ENCODE results near the gene UBE2E2. TPM values are rescaled to one million over a fixed set of nuclear protein-coding genes. Genes with fewer than 3 reads are reported as not detected.

UBE2E2 gene
- total and polyA plus RNA-seq, 7 experiments from 2014 or later: 2.4 to 28.8 (median 15.3) TPM

DNA sequence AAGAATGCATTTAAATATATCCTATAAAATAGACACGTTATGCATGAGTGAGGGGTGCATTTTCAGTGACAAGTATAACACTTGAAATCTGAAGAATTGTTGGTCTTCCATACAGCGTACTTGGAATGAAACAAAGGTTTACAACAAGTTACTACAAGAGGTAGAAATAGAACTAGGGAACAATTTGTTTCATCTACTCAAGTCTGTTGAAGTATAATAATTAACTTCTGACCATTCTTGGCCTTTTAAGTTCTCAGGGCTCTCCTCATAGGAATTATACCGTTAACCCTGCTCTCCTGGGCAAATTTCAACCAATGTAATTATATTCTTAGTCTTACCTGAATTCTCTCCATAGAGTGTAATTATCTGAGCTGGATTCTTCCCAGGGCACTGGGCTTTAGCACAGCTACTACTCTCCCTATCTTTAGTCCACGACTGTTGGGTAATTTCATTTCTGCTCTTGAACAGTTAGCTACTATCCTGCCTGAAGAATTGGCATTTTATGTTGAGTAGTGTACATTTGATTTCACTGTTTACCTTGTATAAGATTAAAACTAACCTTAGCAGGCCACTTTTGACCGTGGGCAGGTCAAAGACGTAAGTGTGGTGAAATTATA, 100.6 kb downstream of the UBE2E2 start:
- Histone ChIP-seq H3K36me3 (ENCODE audit: control insufficient read depth in 2 of 3, insufficient read depth in 3 of 3, low read length in 3 of 3) (no peaks in the 10 kb centered on the region), H3K9me3 (ENCODE audit: control insufficient read depth in 2 of 3, low read length in 3 of 3) (no peaks in the 10 kb centered on the region), H3K27me3 (ENCODE audit: control insufficient read depth in 2 of 2, insufficient read depth in 2 of 2, low read length in 2 of 2) (no peaks in the 10 kb centered on the region), H3K4me3 (ENCODE audit: low read length) (no peak overlapping the region), H3K4me1 (ENCODE audit: control insufficient read depth in 2 of 2, insufficient read depth in 2 of 2, low read length in 2 of 2) (no peaks in the 10 kb centered on the region), H3K27ac (ENCODE audit: low read depth, low read length) (no peak overlapping the region)
- CTCF ChIA-PET: no interaction called here
- Mint-ChIP-seq H3K27ac (no peak overlapping the region), H3K27me3 (no peaks in the 10 kb centered on the region), H3K4me3 (no peak overlapping the region), H3K9me3 (peaks cover 0 to 17% (median 7%) of the 10 kb centered on the region in 11 donors), H3K36me3 (peaks cover 0 to 11% (median 4%) of the 10 kb centered on the region in 5 donors), H3K4me1 (peaks cover 0 to 19% (median 12%) of the 10 kb centered on the region in 7 donors)
- DNase-seq (no peak), ATAC-seq (no peak)
- intact Hi-C loops (cut with micrococcal nuclease): no loop called here
- POLR2A ChIA-PET: no interaction called here

- no peaks in the 10 kb centered on the region for H3K36me3 ChIP-seq (ENCODE audit: control insufficient read depth in 2 of 3, insufficient read depth in 3 of 3, low read length in 3 of 3)
- CTCF ChIA-PET: interaction anchor here (0.7 kb wide), 1 partner anchor 54 kb away, joined by 4 read pairs; no protein-coding TSS in a partner anchor
- Mint-ChIP-seq H3K9me3 (peaks cover 0 to 11% (median 3%) of the 10 kb centered on the region in 11 donors), H3K27ac (no peak overlapping the region), H3K27me3 (no peaks in the 10 kb centered on the region), H3K4me3 (no peak overlapping the region), H3K4me1 (peaks cover 0 to 19% (median 12%) of the 10 kb centered on the region in 7 donors), H3K36me3 (peaks cover 0 to 17% (median 4%) of the 10 kb centered on the region in 5 donors)
- no peaks in the 10 kb centered on the region for H3K9me3 ChIP-seq (ENCODE audit: control insufficient read depth in 2 of 3, low read length in 3 of 3)
- POLR2A ChIA-PET: no interaction called here
- no peak overlapping the region for H3K4me3 ChIP-seq (ENCODE audit: low read length)
- no peaks in the 10 kb centered on the region for H3K4me1 ChIP-seq (ENCODE audit: control insufficient read depth in 2 of 2, insufficient read depth in 2 of 2, low read length in 2 of 2)
- H3K27me3 ChIP-seq (ENCODE audit: control insufficient read depth in 2 of 2, insufficient read depth in 2 of 2, low read length in 2 of 2): no peaks in the 10 kb centered on the region
- ATAC-seq (no peak), DNase-seq (no peak)
- intact Hi-C loops (cut with micrococcal nuclease): no loop called here
- no peak overlapping the region for H3K27ac ChIP-seq (ENCODE audit: low read depth, low read length)
These were observed 101.3 kb downstream of the UBE2E2 start for GRCh38 chr3:23304424-23304823.

DNA sequence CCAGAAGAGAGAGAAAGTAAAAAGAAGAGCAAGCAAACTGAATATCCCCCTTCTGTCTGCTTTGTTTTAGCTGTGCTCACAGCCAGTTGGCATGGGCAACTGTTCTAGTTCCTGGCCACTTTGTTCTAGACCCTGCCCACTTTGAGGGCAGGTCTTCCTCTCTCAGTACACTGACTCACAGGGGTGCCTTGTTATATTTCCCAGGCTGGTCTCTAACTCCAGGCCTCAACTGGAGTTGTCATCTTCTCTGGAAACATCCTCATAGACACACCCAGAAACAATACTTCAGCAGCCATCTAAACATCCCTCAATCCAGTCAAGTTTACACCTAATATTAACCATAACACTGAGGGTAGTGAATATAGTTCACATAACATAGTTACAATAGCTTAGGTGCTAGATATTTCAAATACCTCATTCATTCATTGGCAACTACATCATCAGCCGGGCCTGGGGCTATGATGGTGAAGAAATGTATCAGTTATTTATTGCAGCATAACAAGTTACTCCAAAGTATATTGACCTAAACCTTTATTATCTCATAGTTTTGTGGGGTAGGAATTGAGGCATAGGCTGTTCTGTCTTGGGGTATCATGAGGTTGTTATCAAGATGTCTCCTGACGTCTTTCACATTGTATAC, 106.0 kb downstream of the UBE2E2 start:
- POLR2A ChIA-PET: interaction anchor here (0.9 kb wide), 1 partner anchor 116 kb away, joined by 3 read pairs; no protein-coding TSS in a partner anchor
- ATAC-seq (no peak), DNase-seq (no peak)
- H3K27ac Mint-ChIP-seq: peak overlapping the region in 1 of 9 donors; percentile 48
- no peaks in the 10 kb centered on the region for H3K4me1 ChIP-seq (ENCODE audit: control insufficient read depth in 2 of 2, insufficient read depth in 2 of 2, low read length in 2 of 2)
- peaks cover 0 to 10% (median 4%) of the 10 kb centered on the region in 11 donors for H3K9me3 Mint-ChIP-seq
- H3K4me1 Mint-ChIP-seq: peaks cover 0 to 23% (median 9%) of the 10 kb centered on the region in 7 donors
- H3K4me3 ChIP-seq (ENCODE audit: low read length): no peak overlapping the region
- intact Hi-C loops (cut with micrococcal nuclease): no loop called here
- peaks cover 0 to 31% (median 15%) of the 10 kb centered on the region in 5 donors for H3K36me3 Mint-ChIP-seq
- no peaks in the 10 kb centered on the region for H3K36me3 ChIP-seq (ENCODE audit: control insufficient read depth in 2 of 3, insufficient read depth in 3 of 3, low read length in 3 of 3)
- no peak overlapping the region for H3K27ac ChIP-seq (ENCODE audit: low read depth, low read length)
- no peak overlapping the region for H3K4me3 Mint-ChIP-seq
- CTCF ChIA-PET: no interaction called here
- H3K27me3 Mint-ChIP-seq: no peaks in the 10 kb centered on the region
- H3K9me3 ChIP-seq (ENCODE audit: control insufficient read depth in 2 of 3, low read length in 3 of 3): no peaks in the 10 kb centered on the region
- no peaks in the 10 kb centered on the region for H3K27me3 ChIP-seq (ENCODE audit: control insufficient read depth in 2 of 2, insufficient read depth in 2 of 2, low read length in 2 of 2)

DNA sequence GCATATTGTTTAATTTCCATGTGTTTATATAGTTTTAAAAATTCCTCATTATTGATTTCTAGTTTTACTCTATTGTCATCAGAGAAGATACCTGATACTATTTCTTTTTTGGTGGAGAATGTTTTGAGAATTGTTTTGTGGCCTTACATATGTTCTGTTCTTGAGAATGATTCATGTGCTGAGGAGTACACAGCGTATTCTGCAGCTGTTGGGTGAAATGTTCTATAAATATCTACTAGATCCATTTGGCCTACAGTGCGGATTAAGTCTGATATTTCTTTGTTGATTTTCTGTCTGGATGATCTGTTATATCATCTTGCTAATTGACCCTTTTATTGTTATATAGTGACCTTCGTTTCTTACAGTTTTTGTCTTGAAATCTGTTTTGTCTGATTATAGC, 109.7 kb downstream of the UBE2E2 start:
- POLR2A ChIA-PET: no interaction called here
- Mint-ChIP-seq H3K27ac (no peak overlapping the region), H3K4me1 (peaks cover 0 to 40% (median 22%) of the 10 kb centered on the region in 7 donors), H3K4me3 (no peak overlapping the region), H3K9me3 (peaks cover 0 to 19% (median 6%) of the 10 kb centered on the region in 11 donors), H3K27me3 (no peaks in the 10 kb centered on the region), H3K36me3 (peaks cover 0 to 28% (median 15%) of the 10 kb centered on the region in 5 donors)
- Histone ChIP-seq H3K9me3 (ENCODE audit: control insufficient read depth in 2 of 3, low read length in 3 of 3) (no peaks in the 10 kb centered on the region), H3K27me3 (ENCODE audit: control insufficient read depth in 2 of 2, insufficient read depth in 2 of 2, low read length in 2 of 2) (no peaks in the 10 kb centered on the region), H3K4me3 (ENCODE audit: low read length) (no peak overlapping the region), H3K27ac (ENCODE audit: low read depth, low read length) (no peak overlapping the region), H3K36me3 (ENCODE audit: control insufficient read depth in 2 of 3, insufficient read depth in 3 of 3, low read length in 3 of 3) (no peaks in the 10 kb centered on the region), H3K4me1 (ENCODE audit: control insufficient read depth in 2 of 2, insufficient read depth in 2 of 2, low read length in 2 of 2) (no peaks in the 10 kb centered on the region)
- CTCF ChIA-PET: no interaction called here
- DNase-seq (no peak), ATAC-seq (no peak)
- intact Hi-C loops (cut with micrococcal nuclease): no loop called here

DNA sequence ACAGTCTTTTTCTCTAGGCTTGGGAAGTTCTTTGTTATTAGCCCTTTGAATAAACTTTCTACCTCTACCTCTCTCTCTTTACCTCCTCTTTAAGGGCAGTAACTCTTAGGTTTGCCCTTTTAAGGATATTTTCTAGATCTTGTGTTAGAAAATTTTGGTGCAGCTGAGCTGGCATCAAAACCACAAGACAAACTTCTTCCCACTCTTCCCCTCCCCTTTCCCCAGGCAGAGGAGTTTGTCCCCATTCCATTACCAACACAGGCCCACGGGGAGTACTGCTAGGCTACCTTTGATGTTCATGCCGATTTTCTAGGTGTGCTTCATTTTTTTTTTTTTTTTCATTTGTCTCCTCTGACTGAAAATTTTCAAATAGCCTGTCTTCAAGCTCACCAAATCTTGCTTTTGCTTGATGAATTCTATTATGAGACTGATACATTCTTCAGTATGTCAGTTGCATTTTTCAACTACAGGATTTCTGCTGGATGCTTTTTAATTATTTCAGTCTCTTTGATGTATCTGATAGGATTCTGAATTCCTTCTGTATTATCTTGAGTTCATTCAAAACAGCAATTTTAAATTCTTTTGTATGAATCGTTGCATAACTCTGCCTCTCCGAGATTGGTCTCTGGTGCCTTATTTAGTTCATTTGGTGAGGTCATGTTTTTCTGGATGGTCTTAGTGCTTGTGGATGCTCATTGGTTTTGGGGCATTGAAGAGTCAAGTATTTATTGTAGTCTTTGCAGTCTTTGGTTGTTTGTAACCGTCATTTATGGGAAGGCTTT, 112.0 kb downstream of the UBE2E2 start:
- Histone ChIP-seq H3K4me3 (ENCODE audit: low read length) (no peak overlapping the region), H3K27me3 (ENCODE audit: control insufficient read depth in 2 of 2, insufficient read depth in 2 of 2, low read length in 2 of 2) (no peaks in the 10 kb centered on the region), H3K4me1 (ENCODE audit: control insufficient read depth in 2 of 2, insufficient read depth in 2 of 2, low read length in 2 of 2) (no peaks in the 10 kb centered on the region), H3K9me3 (ENCODE audit: control insufficient read depth in 2 of 3, low read length in 3 of 3) (no peaks in the 10 kb centered on the region), H3K27ac (ENCODE audit: low read depth, low read length) (no peak overlapping the region), H3K36me3 (ENCODE audit: control insufficient read depth in 2 of 3, insufficient read depth in 3 of 3, low read length in 3 of 3) (no peaks in the 10 kb centered on the region)
- no peak for DNase-seq
- intact Hi-C loops (cut with micrococcal nuclease): no loop called here
- POLR2A ChIA-PET: interaction anchor here (0.7 kb wide), 1 partner anchor 502 kb away, joined by 3 read pairs; no protein-coding TSS in a partner anchor
- Mint-ChIP-seq H3K27me3 (no peaks in the 10 kb centered on the region), H3K4me3 (peak overlapping the region in 2 of 10 donors; percentile 0 to 7), H3K4me1 (peaks cover 0 to 40% (median 22%) of the 10 kb centered on the region in 7 donors), H3K36me3 (peaks cover 0 to 19% (median 14%) of the 10 kb centered on the region in 5 donors), H3K27ac (peak overlapping the region in 1 of 9 donors; percentile 19), H3K9me3 (peaks cover 0 to 26% (median 8%) of the 10 kb centered on the region in 11 donors)
- CTCF ChIA-PET: no interaction called here
- no peak for ATAC-seq

GRCh38 chr3:23316924-23317323, 113.8 kb downstream of the UBE2E2 start:
- Histone ChIP-seq H3K36me3 (ENCODE audit: control insufficient read depth in 2 of 3, insufficient read depth in 3 of 3, low read length in 3 of 3) (no peaks in the 10 kb centered on the region), H3K27me3 (ENCODE audit: control insufficient read depth in 2 of 2, insufficient read depth in 2 of 2, low read length in 2 of 2) (no peaks in the 10 kb centered on the region), H3K27ac (ENCODE audit: low read depth, low read length) (no peak overlapping the region), H3K4me1 (ENCODE audit: control insufficient read depth in 2 of 2, insufficient read depth in 2 of 2, low read length in 2 of 2) (no peaks in the 10 kb centered on the region), H3K4me3 (ENCODE audit: low read length) (no peak overlapping the region), H3K9me3 (ENCODE audit: control insufficient read depth in 2 of 3, low read length in 3 of 3) (no peaks in the 10 kb centered on the region)
- Mint-ChIP-seq H3K9me3 (peaks cover 0 to 23% (median 7%) of the 10 kb centered on the region in 11 donors), H3K36me3 (peaks cover 0 to 13% (median 7%) of the 10 kb centered on the region in 5 donors), H3K27ac (no peak overlapping the region), H3K4me1 (peaks cover 0 to 38% (median 22%) of the 10 kb centered on the region in 7 donors), H3K4me3 (no peak overlapping the region), H3K27me3 (no peaks in the 10 kb centered on the region)
- no peak for ATAC-seq
- intact Hi-C loops (cut with micrococcal nuclease): no loop called here
- no peak for DNase-seq
- POLR2A ChIA-PET: interaction anchor here (1.4 kb wide), 1 partner anchor 13 kb away, joined by 3 read pairs; no protein-coding TSS in a partner anchor
- CTCF ChIA-PET: no interaction called here
